ENCODE measurements around the gene ADAMTS8.

GRCh38 chr11:130472434-130472961 lies 44.1 kb upstream of the ADAMTS8 start:
- no peak for TF ChIP-seq CTCF (IDR thresholded peaks at IDR 0.05)
- no peak for TF ChIP-seq EZH2phosphoT487 (IDR thresholded peaks at IDR 0.05)
- no peak for TF ChIP-seq EZH2 (IDR thresholded peaks at IDR 0.05)
